ENCODE data around the gene ADPGK.
"Not testable (repeated sequence)": the region's sequence is repeated elsewhere in the genome, so short reads cannot be mapped to it uniquely, and the experiment has no call there.

DNA sequence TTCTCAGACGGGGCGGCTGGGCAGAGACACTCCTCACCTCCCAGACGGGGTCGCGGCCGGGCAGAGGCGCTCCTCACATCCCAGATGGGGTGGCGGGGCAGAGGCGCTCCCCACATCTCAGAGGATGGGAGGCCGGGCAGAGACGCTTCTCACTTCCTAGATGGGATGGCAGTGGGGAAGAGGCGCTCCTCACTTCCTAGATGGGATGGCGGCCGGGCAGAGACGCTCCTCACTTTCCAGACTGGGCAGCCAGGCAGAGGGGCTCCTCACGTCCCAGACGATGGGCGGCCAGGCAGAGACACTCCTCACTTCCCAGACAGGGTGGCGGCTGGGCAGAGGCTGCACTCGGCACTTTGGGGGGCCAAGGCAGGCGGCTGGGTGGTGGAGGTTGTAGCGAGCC, 23.8 kb upstream of the ADPGK start:
- TF ChIP-seq, protein P1, sequence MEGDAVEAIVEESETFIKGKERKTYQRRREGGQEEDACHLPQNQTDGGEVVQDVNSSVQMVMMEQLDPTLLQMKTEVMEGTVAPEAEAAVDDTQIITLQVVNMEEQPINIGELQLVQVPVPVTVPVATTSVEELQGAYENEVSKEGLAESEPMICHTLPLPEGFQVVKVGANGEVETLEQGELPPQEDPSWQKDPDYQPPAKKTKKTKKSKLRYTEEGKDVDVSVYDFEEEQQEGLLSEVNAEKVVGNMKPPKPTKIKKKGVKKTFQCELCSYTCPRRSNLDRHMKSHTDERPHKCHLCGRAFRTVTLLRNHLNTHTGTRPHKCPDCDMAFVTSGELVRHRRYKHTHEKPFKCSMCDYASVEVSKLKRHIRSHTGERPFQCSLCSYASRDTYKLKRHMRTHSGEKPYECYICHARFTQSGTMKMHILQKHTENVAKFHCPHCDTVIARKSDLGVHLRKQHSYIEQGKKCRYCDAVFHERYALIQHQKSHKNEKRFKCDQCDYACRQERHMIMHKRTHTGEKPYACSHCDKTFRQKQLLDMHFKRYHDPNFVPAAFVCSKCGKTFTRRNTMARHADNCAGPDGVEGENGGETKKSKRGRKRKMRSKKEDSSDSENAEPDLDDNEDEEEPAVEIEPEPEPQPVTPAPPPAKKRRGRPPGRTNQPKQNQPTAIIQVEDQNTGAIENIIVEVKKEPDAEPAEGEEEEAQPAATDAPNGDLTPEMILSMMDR (IDR thresholded peaks at IDR 0.05) = not testable (repeated sequence)
- TF ChIP-seq POLR2A (IDR thresholded peaks at IDR 0.05) = not testable (repeated sequence)

All from heart left ventricle (tissue), 13 donors.